Heart left ventricle (tissue), 16 donors: Measurements from ENCODE around the gene CC2D2A. TPM values are rescaled to one million over a fixed set of nuclear protein-coding genes. Genes with fewer than 3 reads are reported as not detected.
"Not testable (repeated sequence)": the region's sequence is repeated elsewhere in the genome, so short reads cannot be mapped to it uniquely, and the experiment has no call there.

ENCODE experiments used
- ATAC-seq, 4 donors: fragments of 200-7000 bp; cut with Tn5 transposase; one replicate each; pipeline ENCODE4 v1.9.1; 2020 to 2022; ENCODE audit warnings: moderate library complexity in 4 of 4, mild to moderate bottlenecking in 3 of 4, moderate number of reproducible peaks in 1 of 4
- DNase-seq, 5 donors: peaks; one replicate each; pipeline ENCODE4 v3.0.0-alpha.2; 2020
- H3K27ac ChIP-seq, 12 donors: fragments of 200-600 bp; sonication (generic) in 4 of 12; one replicate each; pipeline versions ENCODE4 v1.5.0 to v1.8.0; 2016 to 2022; ENCODE audit warnings: mild to moderate bottlenecking in 2 of 12
- H3K27me3 ChIP-seq, 9 donors: fragments of 200-600 bp; sonication (generic) in 2 of 9; one replicate each; pipeline versions ENCODE4 v1.5.1 to v1.8.0; 2016 to 2022; ENCODE audit warnings: mild to moderate bottlenecking in 3 of 9
- H3K36me3 ChIP-seq, 9 donors: fragments of 200-600 bp; sonication (generic) in 2 of 9; one replicate each; pipeline versions ENCODE4 v1.5.0 to v1.8.0; 2018 to 2022; ENCODE audit warnings: mild to moderate bottlenecking in 2 of 9
- H3K4me1 ChIP-seq, 12 donors: fragments of 200-600 bp; sonication (generic) in 4 of 12; one replicate each; pipeline versions ENCODE4 v1.5.0 to v1.8.0; 2016 to 2022; ENCODE audit warnings: mild to moderate bottlenecking in 3 of 12
- H3K4me3 ChIP-seq, 12 donors: fragments of 200-600 bp; sonication (generic) in 4 of 12; one replicate each; pipeline versions ENCODE4 v1.5.0 to v1.8.0; 2017 to 2022; ENCODE audit warnings: mild to moderate bottlenecking in 9 of 12, moderate library complexity in 4 of 12
- H3K9me3 ChIP-seq, 12 donors: fragments of 200-600 bp; sonication (generic) in 4 of 12; one replicate each; pipeline versions ENCODE4 v1.5.0 to v1.8.0; 2016 to 2022; ENCODE audit warnings: mild to moderate bottlenecking in 1 of 12
- POLR2A ChIP-seq, 2 donors: fragments of 450-650 bp; IDR thresholded peaks; one replicate each; pipeline ENCODE4 v1.6.1; 2017; ENCODE audit warnings: antibody characterized with exemption in 2 of 2, mild to moderate bottlenecking in 2 of 2, moderate library complexity in 2 of 2
- WGBS, 4 donors: extraction: QIAGEN DNeasy Blood & Tissue Kit in 2 of 4; methylation state at CpG; one replicate each; pipeline versions ENCODE4 v1.1.5 to v1.1.7; 2013 to 2018; 5-methylcytosine and 5-hydroxymethylcytosine counted together
- intact Hi-C, 10 donors: fragments of 100-400 bp; cut with DNase I; formaldehyde crosslinking; loops; one replicate each; pipeline versions ENCODE4 v1.11.1 to v1.14.2; 2022
- polyA plus RNA-seq, 2 donors: library from polyadenylated mRNA; stranded (reverse); fragments of 200-250 nt; gene quantifications; one replicate each; pipeline ENCODE4 v1.2.3, GENCODE V29; 2013
- total RNA-seq, 9 donors: library from RNA; depleted of rRNA in 2 of 9; stranded (reverse); fragments of >200 nt in 2 of 9; fragmentation: NEBNext Ultra II Directional in 3 of 9; extraction: Animal tissue kit (Norgen Biotek cat#: 25700) in 3 of 9; gene quantifications; one replicate each; pipeline versions ENCODE4 v1.1.0 to v1.2.4, GENCODE V29; 2016 to 2023
- TF ChIP-seq, protein P1 (sequence below), 12 donors: fragments of 200-600 bp; sonication (generic) in 4 of 12; IDR thresholded peaks; one replicate each; pipeline versions ENCODE4 v1.5.0 to v1.8.0; 2018 to 2022; ENCODE audit warnings: antibody characterized with exemption in 12 of 12, mild to moderate bottlenecking in 5 of 12
- donor health status: ischemic (EF 13 %, LVEDD 7.1; RV severe dilation, severe dysfunction).
- donor health status: healthy with polysubstance abuse.
- donor health status: DM: no; HTN: yes; CAD: no.
- donor health status: DM: no; HTN: no; CAD: no.
- donor health status: ischemic (EF 25% LVEDD 6.9; RV normal size, moderate dysfunction).
- donor health status: ischemic (EF 25% LVEDD 5.7; RV mildly dilated, moderate dysfunction).
- donor health status: healthy.
- donor health status: DM: yes; HTN: yes; CAD: no.
- donor health status: ischemic (EF 35%, LVEDD 5.7; RV mildly dilated, moderate dysfunction).
- donor health status: nonischemic (EF 11% LVEDD 7.7; RV severe dilation, severe dysfunction).
- donor health status: DM: yes; HTN: yes; CAD: no.
- donor health status: PGD.
- donor health status: ischemic (EF 29% LVEDD 5.4; RV normal size, mild dysfunction).
- donor health status: nonischemic (EF 23%, LVEDD 6.1; RV moderate dilation, normal function).

The CC2D2A gene
- total and polyA plus RNA-seq, 11 donors, result 3.1 to 14.4 (median 8.4) TPM

DNA sequence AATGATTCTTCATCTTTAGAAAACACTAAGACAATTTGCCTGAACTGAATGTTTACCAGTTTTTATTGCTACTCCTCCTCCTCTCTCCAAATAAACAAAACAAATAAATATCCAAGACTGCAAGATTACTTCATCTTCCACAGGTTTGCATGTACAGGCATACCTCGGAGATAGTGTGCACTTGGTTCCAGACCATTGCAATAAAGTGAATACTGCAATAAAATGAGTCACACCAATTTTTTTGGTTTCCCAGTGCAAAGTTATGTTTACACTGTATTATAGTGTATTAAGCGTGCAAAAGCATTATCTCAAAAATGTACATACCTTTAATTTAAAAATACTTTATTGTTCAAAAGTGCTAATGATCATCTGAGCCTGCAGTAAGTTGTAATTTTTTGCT, 132.2 kb downstream of the CC2D2A start:
- peaks cover 0 to 8% (median 0%) of the 10 kb centered on the region in 12 donors for H3K4me1 ChIP-seq
- H3K4me3 ChIP-seq, result no peak overlapping the region
- DNase-seq (no peak), ATAC-seq (no peak)
- no peak overlapping the region for H3K27ac ChIP-seq
- 97 to 99% (median 98%) methylated on average over 2 of the region's 2 CpGs for WGBS, 4 donors
- H3K36me3 ChIP-seq, result peaks cover 0 to 89% (median 69%) of the 10 kb centered on the region in 9 donors
- intact Hi-C loops, result no loop called here
- H3K9me3 ChIP-seq, result peaks cover 0 to 12% (median 0%) of the 10 kb centered on the region in 12 donors
- TF ChIP-seq POLR2A (IDR thresholded peaks at IDR 0.05), result no peak
- TF ChIP-seq, protein P1, sequence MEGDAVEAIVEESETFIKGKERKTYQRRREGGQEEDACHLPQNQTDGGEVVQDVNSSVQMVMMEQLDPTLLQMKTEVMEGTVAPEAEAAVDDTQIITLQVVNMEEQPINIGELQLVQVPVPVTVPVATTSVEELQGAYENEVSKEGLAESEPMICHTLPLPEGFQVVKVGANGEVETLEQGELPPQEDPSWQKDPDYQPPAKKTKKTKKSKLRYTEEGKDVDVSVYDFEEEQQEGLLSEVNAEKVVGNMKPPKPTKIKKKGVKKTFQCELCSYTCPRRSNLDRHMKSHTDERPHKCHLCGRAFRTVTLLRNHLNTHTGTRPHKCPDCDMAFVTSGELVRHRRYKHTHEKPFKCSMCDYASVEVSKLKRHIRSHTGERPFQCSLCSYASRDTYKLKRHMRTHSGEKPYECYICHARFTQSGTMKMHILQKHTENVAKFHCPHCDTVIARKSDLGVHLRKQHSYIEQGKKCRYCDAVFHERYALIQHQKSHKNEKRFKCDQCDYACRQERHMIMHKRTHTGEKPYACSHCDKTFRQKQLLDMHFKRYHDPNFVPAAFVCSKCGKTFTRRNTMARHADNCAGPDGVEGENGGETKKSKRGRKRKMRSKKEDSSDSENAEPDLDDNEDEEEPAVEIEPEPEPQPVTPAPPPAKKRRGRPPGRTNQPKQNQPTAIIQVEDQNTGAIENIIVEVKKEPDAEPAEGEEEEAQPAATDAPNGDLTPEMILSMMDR (IDR thresholded peaks at IDR 0.05), result no peak
- H3K27me3 ChIP-seq, result no peaks in the 10 kb centered on the region

DNA sequence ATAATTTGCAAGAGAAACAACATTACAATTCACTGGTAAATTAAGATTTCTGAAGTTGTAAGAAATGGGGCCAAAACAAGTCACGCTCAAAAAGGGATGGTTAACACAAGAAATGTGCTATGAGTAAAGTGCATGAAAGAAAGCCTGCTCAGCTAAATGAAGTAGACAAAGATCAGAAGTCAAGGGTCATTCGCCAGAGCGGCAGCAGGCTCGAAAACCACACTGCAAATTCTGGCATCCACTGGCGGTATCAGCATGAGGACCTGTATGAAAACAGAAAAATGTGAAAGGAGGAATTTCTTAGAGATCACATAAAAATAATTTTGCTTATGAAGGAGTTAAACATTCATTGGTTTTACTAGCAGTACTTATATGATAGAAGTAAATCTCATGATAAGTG, 135.9 kb downstream of the CC2D2A start:
- H3K27ac ChIP-seq, result no peak overlapping the region
- no peaks in the 10 kb centered on the region for H3K27me3 ChIP-seq
- H3K9me3 ChIP-seq, result peaks cover 0 to 12% (median 0%) of the 10 kb centered on the region in 12 donors
- DNase-seq (no peak), ATAC-seq (no peak)
- intact Hi-C loops, result no loop called here
- peaks cover 0 to 6% (median 0%) of the 10 kb centered on the region in 12 donors for H3K4me1 ChIP-seq
- no peak overlapping the region for H3K4me3 ChIP-seq
- 90 to 97% (median 95%) methylated on average over 5 of the region's 5 CpGs for WGBS, 4 donors
- peaks cover 0 to 69% (median 53%) of the 10 kb centered on the region in 9 donors for H3K36me3 ChIP-seq
- TF ChIP-seq POLR2A (IDR thresholded peaks at IDR 0.05), result no peak
- TF ChIP-seq, protein P1 (IDR thresholded peaks at IDR 0.05), result no peak

DNA sequence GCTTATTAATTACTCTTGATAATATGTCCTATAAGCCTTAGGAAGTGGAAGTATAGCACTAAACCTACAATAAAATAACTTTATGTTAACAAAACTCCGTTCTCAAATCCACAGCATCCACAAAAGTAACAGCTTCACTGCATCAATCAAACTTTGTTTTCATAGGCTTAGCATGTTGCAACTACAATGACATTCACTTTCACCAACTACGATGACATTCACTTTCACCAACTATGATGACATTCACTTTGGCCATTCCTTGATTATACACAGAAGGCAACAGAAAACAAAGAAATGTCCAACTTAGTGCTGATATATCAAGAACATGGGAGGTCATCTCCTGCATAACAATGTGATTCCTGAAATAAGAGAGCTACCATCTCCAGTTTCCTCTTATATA, 141.2 kb downstream of the CC2D2A start:
- no peak overlapping the region for H3K4me3 ChIP-seq
- H3K9me3 ChIP-seq, result peaks cover 0 to 12% (median 0%) of the 10 kb centered on the region in 12 donors
- H3K27ac ChIP-seq, result no peak overlapping the region
- TF ChIP-seq POLR2A (IDR thresholded peaks at IDR 0.05), result no peak
- TF ChIP-seq, protein P1 (IDR thresholded peaks at IDR 0.05), result no peak
- intact Hi-C loops, result no loop called here
- no peak for DNase-seq
- H3K4me1 ChIP-seq, result peaks cover 0 to 6% (median 0%) of the 10 kb centered on the region in 12 donors
- H3K27me3 ChIP-seq, result no peaks in the 10 kb centered on the region
- ATAC-seq, result no peak
- peaks cover 0 to 40% (median 26%) of the 10 kb centered on the region in 9 donors for H3K36me3 ChIP-seq
- 86 to 92% (median 89%) methylated on average over 2 of the region's 2 CpGs for WGBS, 4 donors

DNA sequence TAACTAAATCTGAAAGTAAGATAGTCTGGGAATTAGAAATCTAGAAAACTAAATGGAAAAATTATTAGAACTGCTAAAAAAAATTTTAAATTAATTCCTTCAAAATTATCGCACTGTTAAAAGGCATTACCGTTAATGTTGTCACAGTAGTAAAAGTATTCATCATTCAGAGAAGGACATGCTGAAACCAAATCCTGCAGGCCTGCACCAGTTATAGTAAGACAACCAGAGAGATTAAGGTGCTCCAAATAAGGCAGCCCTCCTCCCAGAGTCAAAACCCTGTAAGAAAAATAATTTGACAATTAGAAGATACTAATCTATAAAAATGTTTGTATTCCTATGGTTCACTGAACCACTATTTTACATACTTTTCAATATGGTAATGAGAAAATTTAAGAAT, 142.5 kb downstream of the CC2D2A start:
- WGBS, 4 donors, result 93 to 97% (median 95%) methylated on average over 2 of the region's 2 CpGs
- Histone ChIP-seq H3K36me3 (peaks cover 0 to 40% (median 26%) of the 10 kb centered on the region in 9 donors), H3K9me3 (peaks cover 0 to 12% (median 0%) of the 10 kb centered on the region in 12 donors), H3K27ac (no peak overlapping the region), H3K4me1 (peaks cover 0 to 6% (median 0%) of the 10 kb centered on the region in 12 donors), H3K4me3 (no peak overlapping the region), H3K27me3 (no peaks in the 10 kb centered on the region)
- no peak for ATAC-seq
- no peak for DNase-seq
- TF ChIP-seq, protein P1 (IDR thresholded peaks at IDR 0.05), result no peak
- TF ChIP-seq POLR2A (IDR thresholded peaks at IDR 0.05), result no peak
- intact Hi-C loops, result no loop called here

DNA sequence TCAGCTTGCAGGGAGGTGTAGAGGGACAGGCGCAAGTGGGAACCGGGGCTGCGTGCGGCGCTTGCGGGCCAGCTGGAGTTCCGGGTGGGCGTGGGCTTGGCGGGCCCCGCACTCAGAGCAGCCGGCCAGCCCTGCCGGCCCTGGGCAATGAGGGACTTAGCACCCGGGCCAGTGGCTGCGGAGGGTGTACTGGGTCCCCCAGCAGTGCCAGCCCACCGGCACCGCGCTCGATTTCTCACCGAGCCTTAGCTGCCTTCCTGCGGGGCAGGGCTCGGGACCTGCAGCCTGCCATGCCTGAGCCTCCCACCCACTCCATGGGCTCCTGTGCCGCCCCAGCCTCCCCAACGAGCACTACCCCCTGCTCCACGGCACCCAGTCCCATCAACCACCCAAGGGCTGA, 145.2 kb downstream of the CC2D2A start:
- ATAC-seq, H3K27ac ChIP-seq, H3K4me1 ChIP-seq, H3K27me3 ChIP-seq, DNase-seq, H3K4me3 ChIP-seq, intact Hi-C loops: not testable (repeated sequence)
- WGBS, 4 donors, result 96 to 98% (median 97%) methylated on average over 5 to 24 of the region's 24 CpGs
- H3K9me3 ChIP-seq, result peaks cover 0 to 28% (median 8%) of the 10 kb centered on the region in 12 donors
- peaks cover 0 to 44% (median 16%) of the 10 kb centered on the region in 9 donors for H3K36me3 ChIP-seq

DNA sequence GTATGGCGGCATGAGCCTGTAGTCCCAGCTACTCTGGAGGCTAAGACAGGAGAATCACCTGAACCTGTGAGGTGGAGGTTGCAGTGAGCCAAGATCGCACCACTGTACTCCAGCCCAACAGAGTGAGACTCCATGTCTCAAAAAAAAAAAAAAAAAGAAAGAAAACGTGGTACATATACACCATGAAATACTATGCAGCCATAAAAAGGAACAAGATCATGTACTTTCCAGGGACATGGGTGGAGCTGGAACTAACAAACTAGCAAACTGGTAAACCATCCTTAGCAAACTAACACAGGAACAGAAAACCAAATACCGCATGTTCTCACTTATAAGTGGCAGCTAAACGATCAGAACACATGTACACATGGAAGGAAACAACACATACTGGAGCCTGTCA, 147.7 kb downstream of the CC2D2A start:
- intact Hi-C loops, DNase-seq, ATAC-seq, H3K27me3 ChIP-seq, H3K27ac ChIP-seq, H3K4me3 ChIP-seq: not testable (repeated sequence)
- WGBS, 4 donors, result 92 to 100% (median 97%) methylated on average over 5 of the region's 5 CpGs
- H3K36me3 ChIP-seq, result peaks cover 0 to 45% (median 12%) of the 10 kb centered on the region in 9 donors
- H3K9me3 ChIP-seq, result peaks cover 0 to 50% (median 14%) of the 10 kb centered on the region in 12 donors
- peaks cover 0 to 11% (median 0%) of the 10 kb centered on the region in 12 donors for H3K4me1 ChIP-seq
